Smooth muscle cell (in vitro differentiated cells): ENCODE measurements around the gene RPL39L. TPM values are rescaled to one million over a fixed set of nuclear protein-coding genes. Genes with fewer than 3 reads are reported as not detected.

ENCODE experiments used
- DNase-seq: peaks from one replicate; lab custom pipeline; 2025; ENCODE audit not compliant: unreplicated experiment; lab: John Stamatoyannopoulos, UW
- H2AFZ ChIP-seq: fragments of 200-600 bp; sonication (generic); 2 replicates; pipeline ENCODE4 v1.6.0; 2016; ENCODE audit warnings: antibody characterized with exemption, low read depth, mild to moderate bottlenecking
- H3F3A ChIP-seq: fragments of 200-600 bp; sonication (generic); 2 replicates; pipeline ENCODE4 v1.6.0; 2017; ENCODE audit warnings: antibody characterized with exemption, low read depth
- H3K27ac ChIP-seq: fragments of 200-600 bp; sonication (generic); 2 replicates; pipeline ENCODE4 v1.5.1; 2016; ENCODE audit warnings: low read depth, mild to moderate bottlenecking
- H3K27me3 ChIP-seq: fragments of 200-600 bp; sonication (generic); 2 replicates; pipeline ENCODE4 v1.6.1; 2016; ENCODE audit warnings: low read depth, mild to moderate bottlenecking
- H3K36me3 ChIP-seq: fragments of 200-600 bp; sonication (generic); 2 replicates; pipeline ENCODE4 v1.5.1; 2016; ENCODE audit warnings: low read depth
- H3K4me1 ChIP-seq: fragments of 200-600 bp; sonication (generic); 2 replicates; pipeline ENCODE4 v1.5.1; 2016; ENCODE audit warnings: low read depth
- H3K4me2 ChIP-seq: fragments of 200-600 bp; sonication (generic); 2 replicates; pipeline ENCODE4 v1.6.0; 2016; ENCODE audit warnings: mild to moderate bottlenecking
- H3K4me3 ChIP-seq: fragments of 200-600 bp; sonication (generic); 2 replicates; pipeline ENCODE4 v1.5.1; 2016; ENCODE audit warnings: mild to moderate bottlenecking
- H3K79me2 ChIP-seq: fragments of 200-600 bp; sonication (generic); 2 replicates; pipeline ENCODE4 v1.6.0; 2016; ENCODE audit warnings: low read depth, mild to moderate bottlenecking
- H3K9ac ChIP-seq: fragments of 200-600 bp; sonication (generic); 2 replicates; pipeline ENCODE4 v1.6.0; 2016; ENCODE audit warnings: low read depth
- H3K9me3 ChIP-seq: fragments of 200-600 bp; sonication (generic); replicated peaks from 2 replicates; pipeline ENCODE4 v1.5.1; 2016; ENCODE audit warnings: low read depth
- H4K20me1 ChIP-seq: fragments of 200-600 bp; sonication (generic); 2 replicates; pipeline ENCODE4 v1.6.0; 2016; ENCODE audit warnings: low read depth
- WGBS: methylation state at CpG from one replicate; pipeline ENCODE4 v1.1.7; 2016; ENCODE audit warnings: low lambda C conversion rate; 5-methylcytosine and 5-hydroxymethylcytosine counted together
- polyA plus RNA-seq: library from polyadenylated mRNA; unstranded; fragments of >200 nt; fragmentation: Nextera tagmentation; extraction: Ambion mirVana; gene quantifications from 2 replicates; pipeline ENCODE4 v1.2.1, GENCODE V29; 2016
- total RNA-seq: library from RNA; depleted of rRNA; stranded (reverse); fragments of >200 nt; gene quantifications from 2 replicates; pipeline ENCODE4 v1.2.3, GENCODE V29; 2014
- TF ChIP-seq, protein P1 (sequence below): fragments of 200-600 bp; sonication (generic); IDR thresholded peaks from 2 replicates; pipeline ENCODE4 v1.5.1; 2017; ENCODE audit warnings: borderline replicate concordance, mild to moderate bottlenecking, antibody characterized with exemption; ENCODE audit not compliant: insufficient read depth, poor library complexity, severe bottlenecking

Gene RPL39L
- total and polyA plus RNA-seq, 2 experiments from 2014 or later = 40.3 to 44.2 TPM

DNA sequence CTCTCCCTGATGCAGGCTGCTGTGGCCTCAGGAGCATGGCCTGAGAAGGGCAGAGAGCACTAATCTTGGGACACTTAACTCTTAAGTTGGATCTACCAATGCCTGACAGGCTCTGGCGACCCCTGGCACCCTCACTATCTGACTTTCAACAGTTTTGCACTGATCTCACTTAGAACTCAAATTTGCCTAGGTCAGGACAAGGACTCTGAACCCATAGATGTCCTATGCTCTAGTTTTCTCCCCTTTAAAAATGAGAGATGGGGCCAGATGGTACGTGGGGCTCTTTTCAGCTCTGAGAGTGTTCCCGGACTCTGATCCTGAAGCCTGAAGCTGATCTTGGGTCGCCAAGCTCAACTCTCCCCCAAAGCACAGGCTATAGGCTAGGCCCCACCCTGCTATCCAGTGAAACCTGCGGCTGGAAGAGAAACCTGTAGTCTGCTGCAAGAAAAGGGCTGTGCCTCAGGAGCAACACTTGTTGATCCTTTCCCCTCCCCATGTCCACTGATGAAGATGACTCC lies 65.7 kb downstream of the RPL39L start:
- H3K36me3 ChIP-seq = no peaks in the 10 kb centered on the region
- TF ChIP-seq, protein P1, sequence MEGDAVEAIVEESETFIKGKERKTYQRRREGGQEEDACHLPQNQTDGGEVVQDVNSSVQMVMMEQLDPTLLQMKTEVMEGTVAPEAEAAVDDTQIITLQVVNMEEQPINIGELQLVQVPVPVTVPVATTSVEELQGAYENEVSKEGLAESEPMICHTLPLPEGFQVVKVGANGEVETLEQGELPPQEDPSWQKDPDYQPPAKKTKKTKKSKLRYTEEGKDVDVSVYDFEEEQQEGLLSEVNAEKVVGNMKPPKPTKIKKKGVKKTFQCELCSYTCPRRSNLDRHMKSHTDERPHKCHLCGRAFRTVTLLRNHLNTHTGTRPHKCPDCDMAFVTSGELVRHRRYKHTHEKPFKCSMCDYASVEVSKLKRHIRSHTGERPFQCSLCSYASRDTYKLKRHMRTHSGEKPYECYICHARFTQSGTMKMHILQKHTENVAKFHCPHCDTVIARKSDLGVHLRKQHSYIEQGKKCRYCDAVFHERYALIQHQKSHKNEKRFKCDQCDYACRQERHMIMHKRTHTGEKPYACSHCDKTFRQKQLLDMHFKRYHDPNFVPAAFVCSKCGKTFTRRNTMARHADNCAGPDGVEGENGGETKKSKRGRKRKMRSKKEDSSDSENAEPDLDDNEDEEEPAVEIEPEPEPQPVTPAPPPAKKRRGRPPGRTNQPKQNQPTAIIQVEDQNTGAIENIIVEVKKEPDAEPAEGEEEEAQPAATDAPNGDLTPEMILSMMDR = no peak
- H3K4me2 ChIP-seq = no peak overlapping the region
- H4K20me1 ChIP-seq = no peaks in the 10 kb centered on the region
- no peaks in the 10 kb centered on the region for H3K79me2 ChIP-seq
- no peaks in the 10 kb centered on the region for H3K9me3 ChIP-seq
- DNase-seq = no peak
- no peaks in the 10 kb centered on the region for H3F3A ChIP-seq
- no peak overlapping the region for H3K9ac ChIP-seq
- H3K27me3 ChIP-seq = no peaks in the 10 kb centered on the region
- no peak overlapping the region for H2AFZ ChIP-seq
- no peaks in the 10 kb centered on the region for H3K4me1 ChIP-seq
- WGBS = 95% methylated on average over 5 of the region's 5 CpGs
- no peak overlapping the region for H3K27ac ChIP-seq
- no peak overlapping the region for H3K4me3 ChIP-seq

DNA sequence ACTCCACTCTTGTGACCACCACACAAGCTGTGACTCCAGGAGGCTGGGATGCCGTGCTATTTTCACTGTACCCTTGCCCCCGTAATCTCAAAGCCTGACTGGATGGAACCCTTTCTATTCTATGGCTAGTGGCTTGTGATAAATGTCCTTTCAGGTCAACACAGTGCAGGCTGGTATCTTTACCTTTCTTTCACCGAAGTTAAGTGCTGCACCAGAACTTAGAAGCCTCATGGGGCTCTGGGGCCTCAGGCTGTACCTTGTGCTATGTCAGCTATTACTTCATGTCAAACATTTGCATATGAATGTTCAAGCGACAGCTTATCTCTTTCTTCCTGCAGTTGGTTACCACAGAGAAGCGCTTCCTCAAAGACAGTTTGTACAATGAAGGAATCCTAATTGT lies 66.8 kb downstream of the RPL39L start:
- TF ChIP-seq, protein P1 = no peak
- no peak for DNase-seq
- Histone ChIP-seq H3K4me3 (no peak overlapping the region), H3K9me3 (no peaks in the 10 kb centered on the region), H4K20me1 (no peaks in the 10 kb centered on the region), H3K4me2 (no peak overlapping the region), H3K36me3 (no peaks in the 10 kb centered on the region), H3F3A (no peaks in the 10 kb centered on the region), H2AFZ (no peak overlapping the region), H3K79me2 (no peaks in the 10 kb centered on the region), H3K4me1 (no peaks in the 10 kb centered on the region), H3K27me3 (no peaks in the 10 kb centered on the region), H3K27ac (no peak overlapping the region), H3K9ac (no peak overlapping the region)
- 66% methylated on average over 5 of the region's 5 CpGs for WGBS

DNA sequence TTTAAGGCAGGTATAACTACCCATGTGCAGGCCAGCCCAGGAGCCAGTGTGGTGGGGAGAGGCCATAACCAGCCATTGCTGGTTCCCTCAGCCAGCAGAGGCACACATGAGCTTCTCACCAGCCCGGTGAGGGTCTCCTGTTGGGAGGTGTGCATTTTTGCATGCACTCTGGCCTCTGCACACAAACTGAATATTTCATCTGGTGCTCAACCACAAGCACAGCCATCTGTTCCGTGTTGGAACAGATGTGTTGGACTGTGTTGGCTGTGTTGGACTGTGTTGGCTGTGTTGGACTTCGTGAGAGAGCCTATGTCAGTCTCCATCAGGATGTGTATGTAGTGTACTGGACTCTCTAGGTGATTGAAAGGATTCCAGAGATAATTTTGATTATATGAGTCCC lies 67.2 kb downstream of the RPL39L start:
- no peaks in the 10 kb centered on the region for H3K9me3 ChIP-seq

More for the DNA sequence above, 67.2 kb downstream of the RPL39L start:
- Histone ChIP-seq H3K4me2 (no peak overlapping the region), H3K27ac (no peak overlapping the region), H2AFZ (no peak overlapping the region), H3K9ac (no peak overlapping the region), H3F3A (no peaks in the 10 kb centered on the region), H4K20me1 (no peaks in the 10 kb centered on the region), H3K36me3 (no peaks in the 10 kb centered on the region), H3K27me3 (no peaks in the 10 kb centered on the region), H3K4me1 (no peaks in the 10 kb centered on the region), H3K79me2 (no peaks in the 10 kb centered on the region), H3K4me3 (no peak overlapping the region)
- 87% methylated on average over 3 of the region's 3 CpGs for WGBS
- TF ChIP-seq, protein P1 = no peak
- no peak for DNase-seq

Other genes starting within 250 kb of the RPL39L start
- 5.8 and 8.9 TPM in 2 replicates for gene ST6GAL1, start 209.0 kb downstream of the RPL39L start, total RNA-seq
- gene ST6GAL1, start 209.0 kb downstream of the RPL39L start, polyA plus RNA-seq = 1.5 and 3.5 TPM in 2 replicates
- not detected in 2 replicates for gene RTP1, start 58.0 kb upstream of the RPL39L start, total RNA-seq
- not detected in 2 replicates for gene RTP1, start 58.0 kb upstream of the RPL39L start, polyA plus RNA-seq
- 54.0 and 54.1 TPM in 2 replicates for gene MASP1, start 152.2 kb upstream of the RPL39L start, total RNA-seq
- gene MASP1, start 152.2 kb upstream of the RPL39L start, polyA plus RNA-seq = 42.5 and 46.7 TPM in 2 replicates
- gene RTP4, start 228.9 kb upstream of the RPL39L start, total RNA-seq = not detected in 2 replicates
- 0.53 TPM in 1 of 2 replicates, not detected in the other for gene RTP4, start 228.9 kb upstream of the RPL39L start, polyA plus RNA-seq